Measurements from ENCODE around the gene MAMSTR. TPM values are rescaled to one million over a fixed set of nuclear protein-coding genes. Genes with fewer than 3 reads are reported as not detected.

The MAMSTR gene
- total and polyA plus RNA-seq, 9 of the 15 experiments (the other 6 are each of a cell fraction or from before 2014, with no cell fraction given) = 0.08 to 1.00 (median 0.40) TPM; not detected in 1

- TF ChIP-seq ETV5 (CRISPR knock-in tag; IDR thresholded peaks at IDR 0.05; ENCODE audit: low read depth) = no peak
- TF ChIP-seq MAFK (IDR thresholded peaks at IDR 0.05; ENCODE audit: low read length) = no peak
- no peak for TF ChIP-seq ZNF780A (CRISPR knock-in tag; IDR thresholded peaks at IDR 0.05)
- peak; percentile 24 for TF ChIP-seq TAF1 (IDR thresholded peaks at IDR 0.05; ENCODE audit: control insufficient read depth, extremely low read depth, insufficient read depth, low read length, severe bottlenecking)
- no peak for TF ChIP-seq MCM2 (IDR thresholded peaks at IDR 0.05; ENCODE audit: low read depth)
- peak; percentile 75 for TF ChIP-seq EP400 (IDR thresholded peaks at IDR 0.05)
- TF ChIP-seq ZNF830 (CRISPR knock-in tag; IDR thresholded peaks at IDR 0.05) = no peak
- TF ChIP-seq HNRNPUL1 (IDR thresholded peaks at IDR 0.05; ENCODE audit: low read length) = no peak
- TF ChIP-seq TEAD4 (IDR thresholded peaks at IDR 0.05; ENCODE audit: low read length) = peak; percentile 78
- no peak for TF ChIP-seq TEAD4 (CRISPR knock-in tag; IDR thresholded peaks at IDR 0.05; ENCODE audit: borderline replicate concordance)
- TF ChIP-seq BMI1 (IDR thresholded peaks at IDR 0.05; ENCODE audit: low read length) = peak; percentile 36; the same call in 1 of the 2 replicates
- TF ChIP-seq, protein P1, sequence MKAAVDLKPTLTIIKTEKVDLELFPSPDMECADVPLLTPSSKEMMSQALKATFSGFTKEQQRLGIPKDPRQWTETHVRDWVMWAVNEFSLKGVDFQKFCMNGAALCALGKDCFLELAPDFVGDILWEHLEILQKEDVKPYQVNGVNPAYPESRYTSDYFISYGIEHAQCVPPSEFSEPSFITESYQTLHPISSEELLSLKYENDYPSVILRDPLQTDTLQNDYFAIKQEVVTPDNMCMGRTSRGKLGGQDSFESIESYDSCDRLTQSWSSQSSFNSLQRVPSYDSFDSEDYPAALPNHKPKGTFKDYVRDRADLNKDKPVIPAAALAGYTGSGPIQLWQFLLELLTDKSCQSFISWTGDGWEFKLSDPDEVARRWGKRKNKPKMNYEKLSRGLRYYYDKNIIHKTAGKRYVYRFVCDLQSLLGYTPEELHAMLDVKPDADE (conservative IDR thresholded peaks at IDR 0.05; ENCODE audit: control insufficient read depth, low read depth, low read length) = peak; percentile 97
- TF ChIP-seq ESRRA (IDR thresholded peaks at IDR 0.05; ENCODE audit: borderline replicate concordance, low read depth) = 0 out of 2 replicates have a peak, but pooled peaks have one; percentile 6
- TF ChIP-seq TBL1XR1 (IDR thresholded peaks at IDR 0.05; ENCODE audit: low read length in 2 of 2) = no peak; a peak in 2 of 4 replicates
- TF ChIP-seq RBM22 (IDR thresholded peaks at IDR 0.05; ENCODE audit: low read depth, low read length, poor library complexity, severe bottlenecking) = no peak
- TF ChIP-seq PCBP1 (IDR thresholded peaks at IDR 0.05; ENCODE audit: low read depth, low read length, poor library complexity, severe bottlenecking) = no peak
- no peak for TF ChIP-seq HLTF (IDR thresholded peaks at IDR 0.05)
- TF ChIP-seq ARID2 (IDR thresholded peaks at IDR 0.05) = no peak
- no peak for TF ChIP-seq NCOA6 (IDR thresholded peaks at IDR 0.05)
- peak; percentile 72; the same call in 1 of the 2 replicates for TF ChIP-seq BACH1 (tag; IDR thresholded peaks at IDR 0.05)
- no peak for TF ChIP-seq HMG20A (CRISPR knock-in tag; conservative IDR thresholded peaks at IDR 0.05)
- TF ChIP-seq BCOR (IDR thresholded peaks at IDR 0.05) = no peak
- TF ChIP-seq, protein P2, sequence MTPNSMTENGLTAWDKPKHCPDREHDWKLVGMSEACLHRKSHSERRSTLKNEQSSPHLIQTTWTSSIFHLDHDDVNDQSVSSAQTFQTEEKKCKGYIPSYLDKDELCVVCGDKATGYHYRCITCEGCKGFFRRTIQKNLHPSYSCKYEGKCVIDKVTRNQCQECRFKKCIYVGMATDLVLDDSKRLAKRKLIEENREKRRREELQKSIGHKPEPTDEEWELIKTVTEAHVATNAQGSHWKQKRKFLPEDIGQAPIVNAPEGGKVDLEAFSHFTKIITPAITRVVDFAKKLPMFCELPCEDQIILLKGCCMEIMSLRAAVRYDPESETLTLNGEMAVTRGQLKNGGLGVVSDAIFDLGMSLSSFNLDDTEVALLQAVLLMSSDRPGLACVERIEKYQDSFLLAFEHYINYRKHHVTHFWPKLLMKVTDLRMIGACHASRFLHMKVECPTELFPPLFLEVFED (CRISPR knock-in tag; conservative IDR thresholded peaks at IDR 0.05) = no peak
- TF ChIP-seq ZNF696 (CRISPR knock-in tag; conservative IDR thresholded peaks at IDR 0.05) = no peak
- no peak for TF ChIP-seq SREBF1 (IDR thresholded peaks at IDR 0.05; ENCODE audit: borderline replicate concordance, low read depth, low read length)
- no peak for TF ChIP-seq TARDBP (IDR thresholded peaks at IDR 0.05)
- no peak for TF ChIP-seq TFE3 (CRISPR knock-in tag; IDR thresholded peaks at IDR 0.05)
These were observed 1.2 kb upstream of the MAMSTR start (continued) for GRCh38 chr19:48720613-48721296.

All from K562 (cell line).